K562 (cell line): ENCODE measurements around the gene PLAAT5. TPM values are rescaled to one million over a fixed set of nuclear protein-coding genes. Genes with fewer than 3 reads are reported as not detected.

Source experiments
- ATAC-seq: fragments of 200-7000 bp; cut with Tn5 transposase; 3 replicates; pipeline ENCODE4 v1.9.1; 2020; ENCODE audit warnings: moderate library complexity
- BruUV-seq: library from RNA; stranded (reverse); fragments of 400-500 nt; replicated peaks from 2 replicates; lab custom pipeline; 2021; lab: Mats Ljungman, UMichigan
- CTCF ChIA-PET: fragments of 300-600 bp; formaldehyde crosslinking; extraction: SDS; loops from one replicate; lab custom pipeline; 2021; ENCODE audit warnings: low intra/inter-chr PET ratio; lab: Yijun Ruan, JAX
- POLR2A ChIA-PET: fragments of 300-600, 350-650 bp; sonication (Branson Sonifier 250); formaldehyde crosslinking; extraction: SDS; loops from one replicate; lab custom pipeline; 2021; ENCODE audit warnings: antibody characterized with exemption, inconsistent platforms; lab: Yijun Ruan, JAX
- DNase-seq, 4 experiments: peaks; one replicate each; pipeline versions ENCODE4 v3.0.0 to v3.0.0-alpha.2; 2011 to 2018; ENCODE audit warnings: low spot score in 3 of 4, mixed read lengths in 3 of 4; ENCODE audit errors: extremely low read depth in 1 of 4
- FAIRE-seq: peaks from 2 replicates; lab custom pipeline; 2011; peaks lifted over from hg19 to GRCh38; lab: Jason Lieb, UNC
- H2AFZ ChIP-seq: 2 replicates; pipeline ENCODE4 v1.6.0; 2011; ENCODE audit warnings: low read depth, low read length, control low read depth, inconsistent platforms
- H3K27ac ChIP-seq: fragments of 200-600 bp; 3 replicates; pipeline ENCODE4 v1.8.0; 2011; ENCODE audit warnings: low read depth, mild to moderate bottlenecking, control low read depth, inconsistent platforms, low read length, moderate library complexity, mixed read lengths; ENCODE audit errors: extremely low read depth
- H3K27me3 ChIP-seq, 2 experiments: fragments of 300-600 bp in 1 of 2; 2 replicates in 1 of 2; 3 replicates in 1 of 2; pipeline versions ENCODE4 v1.6.0 to v1.8.0; 2011; ENCODE audit warnings: inconsistent platforms in 2 of 2, low read length in 2 of 2, mild to moderate bottlenecking in 1 of 2, mixed read lengths in 1 of 2, moderate library complexity in 1 of 2; ENCODE audit not compliant: control insufficient read depth in 2 of 2, insufficient read depth in 2 of 2
- H3K36me3 ChIP-seq: fragments of 300-600 bp; 3 replicates; pipeline ENCODE4 v1.8.0; 2011; ENCODE audit warnings: mild to moderate bottlenecking, low read length, inconsistent platforms; ENCODE audit not compliant: control insufficient read depth, insufficient read depth
- H3K4me1 ChIP-seq, 2 experiments: fragments of 200-600 bp in 1 of 2; replicated peaks in 1 of 2; 2 replicates in 1 of 2; 3 replicates in 1 of 2; pipeline versions ENCODE4 v1.5.1 to v1.8.0; 2011; ENCODE audit warnings: inconsistent platforms in 2 of 2, low read length in 2 of 2, mild to moderate bottlenecking in 1 of 2, mixed read lengths in 1 of 2, moderate library complexity in 1 of 2; ENCODE audit not compliant: control insufficient read depth in 2 of 2, insufficient read depth in 2 of 2
- H3K4me2 ChIP-seq: 2 replicates; pipeline ENCODE4 v1.6.1; 2011; ENCODE audit warnings: low read length, control low read depth, inconsistent platforms, mixed read lengths; ENCODE audit not compliant: insufficient read depth
- H3K4me3 ChIP-seq: fragments of 200-600 bp; sonication (generic), shearing (Covaris generic); 2 replicates; pipeline ENCODE4 v1.5.1; 2016; ENCODE audit warnings: control low read depth, inconsistent platforms
- H3K79me2 ChIP-seq: fragments of 200-600 bp; 3 replicates; pipeline ENCODE4 v1.8.0; 2011; ENCODE audit warnings: low read length, inconsistent platforms; ENCODE audit not compliant: control insufficient read depth, insufficient read depth
- H3K9ac ChIP-seq, 2 experiments: 2 replicates each; pipeline versions ENCODE4 v1.6.0 to v1.6.1; 2011; ENCODE audit warnings: low read depth in 2 of 2, low read length in 2 of 2, control low read depth in 1 of 2, inconsistent platforms in 1 of 2, mild to moderate bottlenecking in 1 of 2, mixed read lengths in 1 of 2; ENCODE audit not compliant: insufficient read depth in 1 of 2
- H3K9me1 ChIP-seq: one replicate; pipeline ENCODE4 v1.6.0; 2011; ENCODE audit warnings: inconsistent platforms, mild to moderate bottlenecking, low read length, moderate library complexity; ENCODE audit not compliant: control insufficient read depth, insufficient read depth
- H3K9me3 ChIP-seq: replicated peaks from 2 replicates; pipeline ENCODE4 v1.5.1; 2011; ENCODE audit warnings: low read depth, low read length, inconsistent platforms; ENCODE audit not compliant: control insufficient read depth, insufficient read depth
- H4K20me1 ChIP-seq: replicated peaks from 2 replicates; pipeline ENCODE4 v1.6.1; 2011; ENCODE audit warnings: low read length, inconsistent platforms, mixed read lengths; ENCODE audit not compliant: control insufficient read depth, insufficient read depth
- CEBPB ChIP-seq: fragments of 450-650 bp; IDR thresholded peaks from 2 replicates; pipeline ENCODE4 v1.6.1; 2016; ENCODE audit warnings: missing genetic modification characterization, missing compliant biosample characterization
- CEBPG ChIP-seq, 3 experiments: fragments of 200-800 bp in 1 of 3; sonication (Bioruptor generic) in 1 of 3; sonication (generic) in 1 of 3; formaldehyde crosslinking in 1 of 3; IDR thresholded peaks in 2 of 3; conservative IDR thresholded peaks in 1 of 3; 2 replicates each; pipeline versions ENCODE4 v1.6.1 to v1.8.0; 2016 to 2022; ENCODE audit warnings: missing compliant biosample characterization in 2 of 3, missing genetic modification characterization in 2 of 3, mild to moderate bottlenecking in 1 of 3, missing genetic modification reagents in 1 of 3
- CLOCK ChIP-seq: fragments of 250-450 bp; sonication (Bioruptor Pico); IDR thresholded peaks from 2 replicates; pipeline ENCODE4 v1.4.0; 2020; ENCODE audit warnings: mild to moderate bottlenecking, moderate library complexity, borderline replicate concordance
- HDAC8 ChIP-seq: fragments of 450-650 bp; IDR thresholded peaks from 2 replicates; pipeline ENCODE4 v1.6.1; 2016; ENCODE audit warnings: mild to moderate bottlenecking, missing genetic modification characterization, moderate library complexity, missing compliant biosample characterization
- STAT5A ChIP-seq: IDR thresholded peaks from 2 replicates; pipeline ENCODE4 v1.6.1; 2012; ENCODE audit warnings: low read length, inconsistent platforms, borderline replicate concordance
- ZNF589 ChIP-seq: fragments of 200-800 bp; sonication (Bioruptor generic); IDR thresholded peaks from 2 replicates; pipeline ENCODE4 v1.6.1; 2016; ENCODE audit warnings: low read depth, missing genetic modification characterization, missing compliant biosample characterization
- ZNF778 ChIP-seq: fragments of 450-650 bp; formaldehyde crosslinking; IDR thresholded peaks from 2 replicates; pipeline ENCODE4 v1.4.0; 2020; ENCODE audit warnings: mild to moderate bottlenecking, moderate library complexity
- WGBS: fragments of 100-300 bp; shearing (Covaris generic); methylation state at CpG from one replicate; pipeline ENCODE4 v1.1.6; 2016; ENCODE audit warnings: low coverage, mixed read lengths; ENCODE audit not compliant: insufficient coverage; ENCODE audit errors: missing lambda C conversion rate; 5-methylcytosine and 5-hydroxymethylcytosine counted together
- in situ Hi-C: fragments of 300-500 bp; cut with MboI; formaldehyde crosslinking; loops from 4 replicates; pipeline ENCODE4 v1.15.0; 2018; ENCODE audit warnings: inconsistent platforms, mixed read lengths
- intact Hi-C: fragments of 100-400 bp; cut with micrococcal nuclease; formaldehyde crosslinking; loops from 2 replicates; pipeline ENCODE4 v1.14.2; 2022
- polyA plus RNA-seq, 8 experiments: library from polyadenylated mRNA; depleted of rRNA in 4 of 8; stranded (reverse) in 5 of 8; unstranded in 3 of 8; fragments of >200 nt; fragmentation: Nextera tagmentation in 2 of 8; fragmentation: Illumina TruSeq in 1 of 8; extraction: Ambion mirVana in 2 of 8; extraction: Trizol in 1 of 8; gene quantifications; 2 replicates each; pipeline versions ENCODE4 v1.2.1 to v1.2.3, GENCODE V29; 2011 to 2014; ENCODE audit warnings: inconsistent platforms in 1 of 8, missing spikeins in 1 of 8
- total RNA-seq, 7 experiments: library from RNA; depleted of rRNA in 6 of 7; stranded (reverse); fragments of >200 nt in 6 of 7; fragmentation: Illumina TruSeq in 2 of 7; extraction: Trizol in 2 of 7; gene quantifications; 2 replicates each; pipeline versions ENCODE4 v1.2.1 to v1.2.3, GENCODE V29; 2011 to 2021; ENCODE audit warnings: low replicate concordance in 1 of 7
- TF ChIP-seq, protein P1 (sequence below): fragments of 250-450 bp; sonication (Bioruptor Pico); IDR thresholded peaks from 2 replicates; pipeline ENCODE4 v1.4.0; 2020; ENCODE audit warnings: mild to moderate bottlenecking, moderate library complexity

The PLAAT5 gene
- total and polyA plus RNA-seq, 9 of the 15 experiments (the other 6 are each of a cell fraction or from before 2014, with no cell fraction given) = not detected

GRCh38 chr11:63472372-63472771 lies 18.6 kb downstream of the PLAAT5 start:
- Histone ChIP-seq H3K9me1 (no peaks in the 10 kb centered on the region), H4K20me1 (no peaks in the 10 kb centered on the region), H3K27me3 (no peaks in the 10 kb centered on the region), H2AFZ (no peak overlapping the region), H3K9me3 (peaks cover 4% of the 10 kb centered on the region; the same call in 1 of the 2 replicates), H3K4me1 (no peaks in the 10 kb centered on the region), H3K27ac (no peak overlapping the region), H3K4me3 (no peak overlapping the region), H3K36me3 (no peaks in the 10 kb centered on the region), H3K79me2 (no peaks in the 10 kb centered on the region), H3K4me2 (no peak overlapping the region), H3K9ac (no peak overlapping the region)
- no peak for DNase-seq
- WGBS = 12% methylated on average over 3 of the region's 3 CpGs
- FAIRE-seq = no peak
- no TSS peak for BruUV-seq
- no peak for TF ChIP-seq STAT5A
- TF ChIP-seq CEBPG (CRISPR knock-in tag; IDR thresholded peaks at IDR 0.05) = no peak
- peak; percentile 67 to 91 for TF ChIP-seq CEBPG (tag; conservative IDR thresholded peaks at IDR 0.05 in 1 of 2, IDR thresholded peaks at IDR 0.05 in 1 of 2)
- no peak for TF ChIP-seq ZNF589 (CRISPR knock-in tag)
- no peak for TF ChIP-seq ZNF778 (CRISPR knock-in tag)
- TF ChIP-seq HDAC8 (tag) = no peak
- no peak for TF ChIP-seq CLOCK (CRISPR knock-in tag)
- peak; percentile 90 for TF ChIP-seq CEBPB (tag)
- TF ChIP-seq, protein P1, sequence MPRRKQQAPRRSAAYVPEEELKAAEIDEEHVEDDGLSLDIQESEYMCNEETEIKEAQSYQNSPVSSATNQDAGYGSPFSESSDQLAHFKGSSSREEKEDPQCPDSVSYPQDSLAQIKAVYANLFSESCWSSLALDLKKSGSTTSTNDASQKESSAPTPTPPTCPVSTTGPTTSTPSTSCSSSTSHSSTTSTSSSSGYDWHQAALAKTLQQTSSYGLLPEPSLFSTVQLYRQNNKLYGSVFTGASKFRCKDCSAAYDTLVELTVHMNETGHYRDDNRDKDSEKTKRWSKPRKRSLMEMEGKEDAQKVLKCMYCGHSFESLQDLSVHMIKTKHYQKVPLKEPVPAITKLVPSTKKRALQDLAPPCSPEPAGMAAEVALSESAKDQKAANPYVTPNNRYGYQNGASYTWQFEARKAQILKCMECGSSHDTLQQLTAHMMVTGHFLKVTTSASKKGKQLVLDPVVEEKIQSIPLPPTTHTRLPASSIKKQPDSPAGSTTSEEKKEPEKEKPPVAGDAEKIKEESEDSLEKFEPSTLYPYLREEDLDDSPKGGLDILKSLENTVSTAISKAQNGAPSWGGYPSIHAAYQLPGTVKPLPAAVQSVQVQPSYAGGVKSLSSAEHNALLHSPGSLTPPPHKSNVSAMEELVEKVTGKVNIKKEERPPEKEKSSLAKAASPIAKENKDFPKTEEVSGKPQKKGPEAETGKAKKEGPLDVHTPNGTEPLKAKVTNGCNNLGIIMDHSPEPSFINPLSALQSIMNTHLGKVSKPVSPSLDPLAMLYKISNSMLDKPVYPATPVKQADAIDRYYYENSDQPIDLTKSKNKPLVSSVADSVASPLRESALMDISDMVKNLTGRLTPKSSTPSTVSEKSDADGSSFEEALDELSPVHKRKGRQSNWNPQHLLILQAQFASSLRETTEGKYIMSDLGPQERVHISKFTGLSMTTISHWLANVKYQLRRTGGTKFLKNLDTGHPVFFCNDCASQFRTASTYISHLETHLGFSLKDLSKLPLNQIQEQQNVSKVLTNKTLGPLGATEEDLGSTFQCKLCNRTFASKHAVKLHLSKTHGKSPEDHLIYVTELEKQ (CRISPR knock-in tag) = no peak
- POLR2A ChIA-PET = no interaction called here
- CTCF ChIA-PET = no interaction called here
- ATAC-seq = no peak
- in situ Hi-C loops (loop anchor here (10.0 kb wide), 1 partner anchor 262 kb away; no protein-coding TSS in a partner anchor), intact Hi-C loops (no loop called here)
